GM20000 (cell line): ENCODE results near the gene SEZ6.

ENCODE experiments used
- DNase-seq: peaks from one replicate; pipeline ENCODE4 v3.0.0; 2012; ENCODE audit warnings: low spot score
- CTCF ChIP-seq: IDR thresholded peaks from 2 replicates; pipeline ENCODE4 v1.5.1; 2012; ENCODE audit warnings: mild to moderate bottlenecking, control low read depth; ENCODE audit errors: extremely low read depth, missing control alignments

Gene SEZ6

DNA sequence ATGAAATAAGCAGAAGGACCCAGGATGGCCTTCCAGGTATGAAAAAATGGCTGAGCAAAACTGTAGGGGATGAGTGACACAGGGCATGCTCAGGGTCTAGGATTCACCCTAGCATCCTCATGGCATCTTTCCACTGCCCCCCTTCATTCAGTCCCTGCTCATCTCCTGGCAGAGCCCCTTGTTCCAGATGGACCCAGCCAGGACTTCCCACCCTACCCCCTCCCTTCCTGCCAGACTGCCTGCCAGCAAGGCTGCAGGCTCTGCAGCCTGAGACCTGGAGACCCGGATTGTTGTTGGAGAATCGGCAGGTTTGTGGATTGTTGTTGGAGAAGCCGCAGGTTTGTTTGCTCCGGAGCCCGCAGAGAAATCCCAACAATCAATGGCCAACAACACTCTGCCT lies 6.6 kb downstream of the SEZ6 start:
- TF ChIP-seq CTCF = no peak
- DNase-seq = no peak

- DNase-seq = no peak
- no peak for TF ChIP-seq CTCF
Observed at GRCh38 chr17:28997806-28998205, 8.0 kb downstream of the SEZ6 start.

DNA sequence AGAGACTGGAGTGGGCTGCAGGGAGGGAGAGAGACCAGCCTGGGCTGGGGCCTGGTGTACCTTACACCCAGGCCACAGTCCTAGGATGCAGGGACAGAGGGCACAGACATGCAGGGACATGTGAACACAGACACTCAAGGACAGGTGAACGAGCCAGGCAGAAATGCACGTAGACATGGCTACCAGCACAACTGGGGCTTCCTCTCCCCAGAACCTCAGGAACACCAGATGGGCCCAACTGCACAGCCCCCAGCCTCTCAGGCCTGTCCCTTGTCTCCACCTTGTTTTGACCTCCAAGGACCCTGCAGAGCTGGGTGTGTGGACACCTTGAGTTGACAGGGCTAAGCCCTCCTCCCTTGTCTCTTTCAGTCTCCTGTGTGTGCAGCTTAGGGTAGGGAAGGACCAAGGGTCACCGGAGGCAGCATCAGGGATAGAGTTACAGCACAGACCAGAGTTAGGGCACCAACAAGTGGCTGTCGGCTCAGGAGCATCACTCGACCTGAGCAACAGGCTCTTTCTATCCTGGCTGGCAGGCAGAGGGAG lies 9.2 kb downstream of the SEZ6 start:
- no peak for DNase-seq
- no peak for TF ChIP-seq CTCF

GRCh38 chr17:28993645-28994426 lies 12.0 kb downstream of the SEZ6 start:
- no peak for DNase-seq
- no peak for TF ChIP-seq CTCF

- no peak for DNase-seq
- no peak for TF ChIP-seq CTCF
Observed at GRCh38 chr17:28992625-28993600, 12.9 kb downstream of the SEZ6 start.

- TF ChIP-seq CTCF = no peak
- DNase-seq = no peak
Observed at GRCh38 chr17:28992185-28992584, 13.6 kb downstream of the SEZ6 start.

DNA sequence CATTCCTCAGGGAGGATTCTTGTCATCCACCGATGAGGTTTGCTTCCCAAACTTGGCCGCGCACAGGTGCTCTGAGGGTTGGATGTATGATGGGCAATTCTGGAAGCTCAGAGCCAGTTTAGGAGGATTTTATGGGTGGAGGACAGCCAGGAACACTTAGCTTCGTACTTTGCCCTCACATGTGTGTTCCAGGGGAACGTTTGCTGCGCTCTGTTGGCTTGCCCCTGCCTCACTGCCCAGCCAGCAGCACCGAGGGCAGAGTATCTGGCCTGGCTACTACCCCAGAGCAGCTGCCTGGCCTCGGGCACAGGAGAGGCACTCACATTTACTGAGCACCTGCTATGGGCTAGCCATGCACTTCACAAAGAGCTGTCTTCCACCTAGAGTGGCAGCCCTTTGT lies 14.1 kb downstream of the SEZ6 start:
- TF ChIP-seq CTCF = no peak
- DNase-seq = no peak
